COLO829 (cell line): Measurements from ENCODE around the gene VAV1.
"Not testable (repeated sequence)": the region's sequence is repeated elsewhere in the genome, so short reads cannot be mapped to it uniquely, and the experiment has no call there.

Source experiments
- DNase-seq: peaks from one replicate; pipeline ENCODE4 v3.0.0; 2012; ENCODE audit warnings: low spot score

Gene VAV1

DNA sequence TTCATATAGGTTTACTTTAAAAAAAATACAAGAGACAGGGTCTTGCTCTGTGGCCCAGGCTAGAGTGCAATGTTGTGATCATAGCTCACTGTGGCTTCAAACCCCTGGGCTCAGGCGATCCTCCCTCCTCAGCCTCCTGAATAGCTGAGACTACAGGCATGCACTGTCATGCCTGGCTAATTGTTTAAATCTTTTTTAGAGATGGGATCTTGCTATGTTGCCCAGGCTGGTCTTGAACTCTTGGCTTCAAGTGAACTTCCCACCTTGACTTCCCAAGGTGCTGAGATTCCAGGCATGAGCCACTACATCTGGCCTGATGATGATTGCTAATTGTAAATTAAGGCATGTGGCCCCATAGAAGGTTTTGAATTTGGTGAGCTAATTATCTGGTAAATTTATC lies 79.5 kb downstream of the VAV1 start:
- no peak for DNase-seq

DNA sequence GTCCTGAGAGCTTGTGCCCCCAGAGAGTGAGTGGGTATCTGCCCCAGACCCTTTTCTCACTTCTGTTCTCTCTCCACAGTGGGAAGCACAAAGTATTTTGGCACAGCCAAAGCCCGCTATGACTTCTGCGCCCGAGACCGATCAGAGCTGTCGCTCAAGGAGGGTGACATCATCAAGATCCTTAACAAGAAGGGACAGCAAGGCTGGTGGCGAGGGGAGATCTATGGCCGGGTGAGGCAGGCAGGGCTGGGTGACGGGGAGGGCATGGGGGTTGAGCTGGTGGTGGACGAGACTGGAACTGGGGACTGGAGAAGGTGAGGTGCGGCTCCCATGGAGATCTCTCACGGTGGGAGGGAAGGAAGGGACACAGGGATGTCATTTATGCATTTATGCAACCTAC lies 81.4 kb downstream of the VAV1 start:
- no peak for DNase-seq

DNA sequence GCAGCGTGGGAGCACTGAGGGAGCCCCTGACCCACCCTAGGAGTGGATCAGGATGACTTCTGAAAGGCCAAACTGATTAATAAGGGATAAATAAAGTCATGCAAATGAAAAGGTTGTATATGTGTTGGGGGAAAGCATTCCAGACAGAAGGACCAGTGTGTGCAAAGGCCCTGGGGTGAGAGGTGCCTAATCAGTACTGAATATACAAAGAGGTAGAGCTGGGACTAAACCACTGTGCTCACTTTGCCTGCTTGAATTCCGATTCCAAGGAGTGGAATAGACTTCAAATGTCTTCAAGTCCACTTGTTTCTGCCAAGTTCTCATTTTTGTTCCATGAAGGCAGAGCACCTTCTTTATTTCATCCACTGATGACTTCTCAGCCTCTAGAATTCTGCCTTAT lies 82.2 kb downstream of the VAV1 start:
- DNase-seq, result no peak

DNA sequence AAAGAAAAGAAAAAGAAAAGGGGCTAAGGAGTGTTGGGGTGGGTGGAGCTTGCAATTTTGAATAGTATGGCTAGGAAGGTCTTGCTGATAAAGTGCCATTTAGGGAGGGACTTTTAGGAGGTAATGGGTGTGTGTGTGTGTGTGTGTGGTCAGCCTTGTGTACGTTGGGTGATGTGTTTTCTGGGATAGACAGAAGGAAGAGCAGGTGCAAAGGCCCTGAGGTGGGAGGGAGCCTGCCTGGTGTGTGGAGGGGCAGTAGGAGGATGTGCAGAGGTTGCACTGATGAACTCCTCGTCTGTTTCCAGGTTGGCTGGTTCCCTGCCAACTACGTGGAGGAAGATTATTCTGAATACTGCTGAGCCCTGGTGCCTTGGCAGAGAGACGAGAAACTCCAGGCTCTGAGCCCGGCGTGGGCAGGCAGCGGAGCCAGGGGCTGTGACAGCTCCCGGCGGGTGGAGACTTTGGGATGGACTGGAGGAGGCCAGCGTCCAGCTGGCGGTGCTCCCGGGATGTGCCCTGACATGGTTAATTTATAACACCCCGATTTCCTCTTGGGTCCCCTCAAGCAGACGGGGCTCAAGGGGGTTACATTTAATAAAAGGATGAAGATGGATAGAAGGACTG lies 84.4 kb downstream of the VAV1 start:
- no peak for DNase-seq

DNA sequence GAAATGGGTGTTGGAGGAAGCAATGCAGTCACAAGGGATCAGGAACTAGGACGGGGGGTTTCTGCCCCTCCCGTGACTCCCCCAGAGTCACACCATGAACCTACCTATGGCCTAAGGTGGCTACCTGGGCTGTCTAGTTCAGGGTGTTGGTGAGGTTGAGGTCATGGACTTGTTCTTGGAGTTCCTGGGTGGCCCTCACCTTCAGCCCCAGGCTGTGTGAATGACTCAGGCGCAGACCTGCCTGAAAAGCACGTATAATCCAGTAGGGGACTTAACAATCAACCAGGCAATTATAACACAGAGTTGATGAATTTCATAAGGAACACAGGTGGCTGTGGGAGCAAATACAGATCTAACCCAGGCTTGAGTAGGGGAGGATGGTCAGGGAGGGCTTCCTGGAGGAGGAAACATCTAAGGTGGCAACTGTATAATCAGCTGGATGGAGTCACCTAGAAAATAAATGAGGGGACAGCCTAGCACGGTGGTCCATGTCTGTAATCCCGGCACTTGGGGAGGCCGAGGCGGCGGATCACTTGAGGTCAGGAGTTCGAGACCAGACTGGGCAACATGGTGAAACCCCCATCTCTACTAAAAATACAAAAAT lies 89.3 kb downstream of the VAV1 start:
- no peak for DNase-seq

DNA sequence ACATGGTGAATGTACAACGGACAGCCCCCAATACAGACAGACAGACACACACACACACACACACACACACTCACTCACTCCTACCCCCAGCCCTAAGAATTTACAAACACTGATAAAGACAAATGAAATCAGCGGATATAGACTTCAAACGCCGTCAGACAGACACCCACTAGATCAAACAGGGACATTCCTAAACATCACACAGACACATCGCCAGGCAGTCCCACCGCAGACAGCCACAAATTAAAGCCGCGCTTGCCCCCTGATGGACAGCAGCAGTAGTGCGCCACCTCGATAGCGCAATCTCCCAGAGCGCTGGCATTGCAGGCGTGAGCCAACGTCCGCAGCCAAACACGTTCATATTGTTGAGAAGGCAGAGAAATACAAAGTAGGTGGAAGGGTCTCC lies 90.2 kb downstream of the VAV1 start:
- peak; percentile 82 for DNase-seq

DNA sequence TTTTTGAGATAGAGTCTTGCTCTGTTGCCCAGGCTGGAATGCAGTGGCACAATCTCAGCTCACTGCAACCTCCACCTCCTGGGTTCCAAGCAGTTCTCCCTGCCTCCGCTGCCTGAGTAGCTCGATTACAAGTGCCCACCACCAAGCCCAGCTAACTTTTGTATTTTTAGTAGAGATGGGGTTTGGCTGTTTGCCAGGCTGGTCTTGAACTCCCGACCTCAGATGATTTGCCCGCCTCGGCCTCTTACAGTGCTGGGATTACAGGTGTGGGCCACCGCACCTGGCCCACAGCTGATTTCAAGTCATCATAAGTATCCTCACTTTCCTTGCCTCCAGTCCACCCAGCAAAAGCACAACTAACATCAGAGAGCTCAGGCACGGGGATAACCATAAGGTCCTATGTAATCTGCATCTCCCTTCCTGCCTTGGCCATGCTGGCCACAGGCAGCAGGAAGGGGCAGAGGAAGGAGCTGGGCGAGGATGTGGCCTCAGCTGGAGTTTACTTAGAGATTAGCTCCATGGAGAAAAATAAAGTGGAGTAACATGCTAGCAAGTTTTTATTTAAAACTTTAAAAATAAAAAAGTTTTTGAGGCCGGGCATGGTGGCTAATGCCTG lies 91.9 kb downstream of the VAV1 start:
- DNase-seq, result no peak

DNA sequence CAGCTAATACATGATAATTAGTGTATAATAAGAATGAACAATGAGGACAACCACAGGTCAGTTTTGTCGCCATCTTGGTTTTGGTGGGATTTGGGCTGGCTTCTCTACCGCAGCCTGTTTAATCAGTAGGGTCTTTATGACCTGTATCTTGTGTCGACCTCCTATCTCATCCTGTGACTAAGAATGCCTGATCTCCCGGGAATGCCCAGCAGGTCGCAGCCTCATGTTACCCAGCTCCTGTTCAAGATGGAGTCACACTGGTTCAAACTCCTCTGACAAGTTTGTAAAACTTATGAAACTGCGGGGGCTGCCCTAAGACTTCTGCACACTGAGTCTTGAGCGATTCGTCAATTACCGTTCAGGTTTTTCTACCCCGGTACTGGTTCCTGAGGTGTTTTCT lies 93.3 kb downstream of the VAV1 start:
- DNase-seq, result no peak

DNA sequence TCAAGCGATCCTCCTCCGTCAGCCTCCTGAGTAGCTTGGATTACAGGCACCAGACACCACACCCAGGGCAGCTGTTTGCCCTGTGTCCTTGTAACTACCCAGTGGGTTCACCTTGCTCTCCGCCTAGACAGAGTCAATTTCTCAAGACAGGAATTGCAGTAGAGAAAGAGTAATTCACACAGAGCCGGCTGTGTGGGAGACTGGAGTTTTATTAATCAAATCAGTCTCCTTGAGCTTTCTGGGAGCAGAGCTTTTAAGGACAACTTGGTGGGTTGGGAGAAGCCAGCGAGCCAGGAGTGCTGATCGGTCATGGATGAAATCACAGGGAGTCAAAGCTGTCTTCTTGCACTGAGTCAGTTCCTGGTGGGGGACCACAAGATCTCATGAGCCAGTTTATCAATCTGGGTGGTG lies 94.2 kb downstream of the VAV1 start:
- no peak for DNase-seq

DNA sequence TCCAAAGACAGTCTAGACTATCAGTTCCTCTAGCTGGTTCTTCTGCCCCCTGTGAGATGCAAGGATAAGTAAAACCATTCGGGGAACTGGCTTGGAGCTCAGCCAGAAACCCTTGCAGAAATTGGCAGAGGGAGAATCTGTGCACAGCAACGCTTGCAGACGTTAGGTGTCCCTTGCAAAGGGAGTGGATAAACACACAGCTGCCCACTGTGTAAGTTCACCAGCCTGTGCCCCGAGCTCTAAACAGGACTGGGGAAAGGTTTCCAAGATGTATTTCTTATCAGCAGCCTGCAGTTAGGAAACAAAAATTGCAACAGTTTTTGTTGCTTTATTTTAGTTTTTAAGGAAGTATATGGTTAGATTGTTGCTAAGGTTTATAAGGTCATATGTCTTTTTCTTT lies 95.8 kb downstream of the VAV1 start:
- no peak for DNase-seq

DNA sequence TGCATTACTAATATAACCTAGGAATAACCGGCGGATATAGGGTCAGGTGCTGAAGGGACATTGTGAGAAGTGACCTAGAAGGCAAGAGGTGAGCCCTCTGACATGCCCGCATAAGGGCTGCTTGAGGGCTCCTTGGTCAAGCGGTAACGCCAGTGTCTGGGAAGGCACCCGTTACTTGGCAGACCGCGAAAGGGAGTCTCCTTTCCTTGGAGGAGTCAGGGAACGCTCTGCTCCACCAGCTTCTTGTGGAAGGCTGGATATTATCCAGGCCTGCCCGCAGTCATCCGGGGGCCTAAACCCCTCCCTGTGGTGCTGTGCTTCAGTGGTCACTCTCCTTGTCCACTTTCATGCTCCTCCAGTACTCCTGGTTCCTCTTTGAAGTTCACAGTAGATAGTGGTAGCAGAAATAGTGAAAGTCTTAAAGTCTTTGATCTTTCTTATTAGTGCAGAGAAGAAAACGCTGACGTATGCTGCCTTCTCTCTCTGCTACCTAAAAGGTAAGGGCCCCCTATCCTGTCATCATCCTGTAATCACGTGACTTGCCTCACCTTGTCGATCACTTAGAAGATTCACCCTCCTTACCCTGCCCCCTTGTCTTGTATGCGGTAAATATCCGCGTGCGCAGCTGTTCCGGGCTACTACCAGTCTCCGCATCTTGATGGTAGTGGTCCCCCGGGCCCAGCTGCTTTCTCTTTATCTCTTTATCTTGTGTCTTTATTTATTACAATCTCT lies 96.8 kb downstream of the VAV1 start:
- not testable (repeated sequence) for DNase-seq

DNA sequence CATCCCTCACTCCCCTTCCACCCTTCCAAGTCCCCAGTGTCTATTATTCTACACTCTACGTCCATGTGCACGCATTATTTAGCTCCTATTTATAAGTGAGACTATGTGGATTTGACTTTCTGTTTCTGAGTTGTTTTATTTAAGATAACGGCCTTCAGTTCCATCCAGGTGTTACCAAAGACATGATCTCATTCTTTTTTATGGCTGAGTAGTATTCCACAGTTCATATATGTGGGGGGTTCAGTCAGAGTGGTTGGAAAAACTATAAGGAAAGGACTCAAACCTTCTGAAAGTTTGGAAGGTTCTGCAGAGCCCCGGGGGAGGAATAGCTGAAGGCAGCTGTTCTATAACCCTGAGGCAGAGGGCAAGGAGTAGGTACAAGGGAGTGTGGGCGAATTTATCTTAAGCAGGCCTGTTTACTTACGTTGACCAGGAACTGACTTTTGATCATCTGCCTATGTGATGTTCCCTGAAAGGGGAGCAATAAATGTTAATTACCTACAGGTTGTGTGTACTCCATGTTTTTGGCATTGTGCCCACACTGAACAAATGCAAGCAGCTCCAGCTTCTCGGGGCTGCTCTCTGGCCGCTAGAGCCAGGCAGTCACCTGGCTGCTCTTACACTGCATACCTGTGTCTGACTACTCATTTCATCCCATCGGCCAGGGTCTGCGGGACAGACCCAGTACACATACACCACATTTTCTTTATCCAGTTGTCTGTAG lies 101.4 kb downstream of the VAV1 start:
- DNase-seq, result no peak

DNA sequence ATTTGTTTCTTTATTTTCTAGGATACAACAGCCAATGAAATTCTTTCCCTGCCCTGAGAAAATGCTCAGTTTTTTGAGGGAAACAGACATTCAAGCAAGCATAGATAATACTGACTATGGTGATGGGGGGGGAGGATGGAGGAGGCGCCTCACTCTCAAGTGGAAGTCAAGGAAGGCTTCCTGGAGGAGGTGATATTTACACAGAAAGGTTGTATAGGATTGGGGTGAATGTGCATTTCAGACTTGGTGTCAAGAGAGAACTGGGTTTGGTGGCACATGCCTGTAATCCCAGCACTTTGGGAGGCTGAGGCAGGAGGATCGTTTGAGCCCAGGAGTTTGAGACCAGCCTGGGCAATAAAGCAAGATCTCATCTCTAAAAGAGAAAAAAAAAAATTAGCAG lies 102.7 kb downstream of the VAV1 start:
- no peak for DNase-seq

DNA sequence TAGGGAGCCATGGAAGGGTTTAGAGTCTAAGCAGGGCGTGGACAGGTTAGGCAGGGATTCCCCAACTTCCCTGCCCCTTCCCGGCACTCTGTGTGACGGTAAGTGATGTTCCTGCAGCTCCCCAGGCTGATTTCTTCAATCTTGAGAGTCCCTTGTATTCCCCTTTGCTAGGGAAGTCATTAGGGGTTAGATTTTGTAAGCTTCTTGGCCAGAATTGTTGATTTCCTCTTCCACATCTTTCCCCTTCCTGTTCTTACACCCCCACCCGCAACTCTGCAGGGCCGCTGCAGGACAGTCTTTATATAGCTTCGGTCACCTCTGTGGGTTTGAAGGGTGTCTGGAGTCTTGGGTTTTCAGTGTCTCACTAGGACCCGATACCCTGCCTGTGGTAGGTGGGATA lies 104.2 kb downstream of the VAV1 start:
- no peak for DNase-seq

DNA sequence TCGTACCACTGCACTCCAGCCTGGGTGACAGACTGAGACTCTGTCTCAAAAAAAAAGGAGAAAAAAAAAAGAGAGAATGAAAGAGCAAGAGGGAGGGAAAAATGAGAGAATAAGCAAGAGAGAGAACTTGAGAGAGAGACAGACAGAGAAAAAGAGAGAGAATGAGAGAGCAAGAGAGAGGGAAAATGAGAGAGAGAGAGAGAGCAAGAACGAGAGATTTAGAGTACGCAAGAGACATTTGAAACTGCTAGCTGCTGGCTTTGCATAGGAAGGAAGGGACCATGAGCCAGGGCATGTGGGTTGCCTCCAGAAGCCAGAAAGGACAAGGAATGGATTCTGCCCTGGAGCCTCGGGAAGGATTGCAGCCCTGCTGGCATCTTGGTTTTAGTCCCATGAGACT lies 105.3 kb downstream of the VAV1 start:
- DNase-seq, result no peak

DNA sequence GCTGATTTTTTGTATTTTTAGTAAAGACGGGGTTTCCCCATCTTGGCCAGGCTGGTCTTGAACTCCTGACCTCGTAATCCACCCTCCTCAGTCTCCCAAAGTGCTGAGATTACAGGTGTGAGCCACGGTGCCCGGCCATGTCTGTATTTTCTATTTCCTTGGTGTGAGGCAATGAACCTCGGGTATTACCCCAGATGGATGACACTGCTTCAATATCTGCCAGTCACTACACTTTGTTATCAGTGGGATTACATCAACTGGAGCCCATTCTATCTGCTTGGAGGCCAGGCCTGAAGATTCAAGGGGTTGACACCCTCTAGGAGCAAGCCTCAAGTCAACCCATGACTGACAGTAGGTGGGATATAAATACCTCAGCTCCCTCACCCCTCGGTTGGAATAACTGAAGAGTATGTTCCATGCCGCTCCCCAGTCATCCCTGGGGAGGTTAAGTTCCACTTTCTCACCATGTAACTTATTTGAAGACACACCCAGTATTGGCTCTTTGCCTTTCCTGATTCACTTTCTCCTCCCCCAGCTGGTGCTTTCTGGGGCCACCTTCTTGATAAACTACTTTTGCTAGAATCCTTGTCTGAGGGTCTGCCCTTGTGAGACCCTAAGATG lies 113.9 kb downstream of the VAV1 start:
- DNase-seq, result no peak

DNA sequence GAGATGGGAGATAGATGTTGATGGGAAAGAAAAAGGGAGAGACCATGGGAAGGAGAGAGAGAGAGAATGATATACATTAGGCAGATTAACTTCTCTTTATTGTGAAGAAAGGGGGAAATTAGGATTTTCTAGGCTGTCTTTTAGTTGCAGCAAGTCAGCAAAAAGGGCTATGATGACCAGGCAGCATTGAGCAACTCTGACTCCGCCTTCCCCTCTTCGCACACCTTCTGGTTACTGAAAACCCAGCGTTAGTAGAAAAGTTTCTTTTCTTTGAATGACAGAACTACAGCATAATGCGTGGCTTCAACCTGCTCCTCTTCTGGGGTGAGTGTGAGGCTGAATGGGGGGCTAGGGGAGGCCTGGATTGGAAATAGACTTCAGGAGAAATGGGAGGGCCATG lies 114.8 kb downstream of the VAV1 start, which contains the start of gene ADGRE1:
Gene ADGRE1 (plus strand): TSS at position 264 of the 400 bp plus-strand sequence. CDS start 30 bp downstream, at position 294.
- DNase-seq, result no peak

DNA sequence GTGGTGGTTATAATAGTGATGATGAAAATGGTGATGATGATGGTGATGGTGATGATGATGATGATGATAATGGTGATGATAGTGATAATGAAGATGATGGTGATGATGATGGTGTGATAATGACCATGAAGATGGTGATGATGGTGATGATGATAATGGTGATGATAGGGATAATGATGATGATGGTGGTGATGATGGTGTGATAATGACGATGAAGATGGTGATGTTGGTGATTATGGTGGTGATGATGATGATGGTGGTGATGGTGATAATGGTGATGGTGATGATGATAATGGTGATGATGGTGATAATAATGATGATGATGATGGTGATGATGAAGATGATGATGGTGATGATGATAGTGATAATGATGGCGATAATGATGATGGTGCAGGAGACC lies 116.5 kb downstream of the VAV1 start:
- DNase-seq, result no peak

DNA sequence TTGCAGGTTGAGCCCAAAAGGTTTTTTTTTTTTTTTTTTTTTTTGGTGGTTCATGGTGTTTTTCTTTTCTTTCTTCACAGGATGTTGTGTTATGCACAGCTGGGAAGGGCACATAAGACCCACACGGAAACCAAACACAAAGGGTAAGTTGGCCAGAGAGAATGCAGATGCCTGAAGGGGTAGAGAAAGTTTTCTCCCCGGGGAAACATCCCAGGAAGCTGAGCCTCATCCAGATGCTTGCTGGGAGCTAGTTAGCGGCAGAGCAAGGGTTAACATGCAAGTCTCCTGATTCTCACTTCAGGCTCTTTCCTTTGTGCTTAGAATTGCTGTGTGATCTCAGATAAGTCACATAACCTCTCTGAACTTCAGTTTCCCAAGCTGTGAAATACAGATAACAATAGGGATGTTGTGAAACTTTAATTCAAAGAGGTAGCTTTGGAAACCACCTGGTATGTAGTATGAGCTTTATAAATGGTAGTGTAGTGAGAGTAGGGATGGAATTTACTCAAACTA lies 117.9 kb downstream of the VAV1 start:
- no peak for DNase-seq

DNA sequence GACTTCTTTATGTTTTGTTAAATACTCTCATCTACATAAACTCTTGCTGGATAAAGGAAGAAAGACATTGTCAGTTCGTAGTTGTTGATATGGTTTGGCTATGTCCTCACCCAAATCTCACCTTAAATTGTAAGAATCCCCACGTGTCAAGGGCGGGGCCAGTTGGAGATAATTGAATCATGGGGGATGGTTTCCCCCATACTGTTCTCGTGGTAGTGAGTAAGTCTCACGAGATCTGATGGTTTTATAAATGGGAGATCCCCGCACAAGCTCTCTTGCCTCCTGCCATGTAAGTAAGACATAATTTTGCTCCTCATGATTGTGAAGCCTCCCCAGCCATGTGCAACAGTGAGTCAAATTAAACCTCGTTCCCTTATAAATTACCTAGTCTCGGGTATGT lies 118.4 kb downstream of the VAV1 start:
- no peak for DNase-seq

DNA sequence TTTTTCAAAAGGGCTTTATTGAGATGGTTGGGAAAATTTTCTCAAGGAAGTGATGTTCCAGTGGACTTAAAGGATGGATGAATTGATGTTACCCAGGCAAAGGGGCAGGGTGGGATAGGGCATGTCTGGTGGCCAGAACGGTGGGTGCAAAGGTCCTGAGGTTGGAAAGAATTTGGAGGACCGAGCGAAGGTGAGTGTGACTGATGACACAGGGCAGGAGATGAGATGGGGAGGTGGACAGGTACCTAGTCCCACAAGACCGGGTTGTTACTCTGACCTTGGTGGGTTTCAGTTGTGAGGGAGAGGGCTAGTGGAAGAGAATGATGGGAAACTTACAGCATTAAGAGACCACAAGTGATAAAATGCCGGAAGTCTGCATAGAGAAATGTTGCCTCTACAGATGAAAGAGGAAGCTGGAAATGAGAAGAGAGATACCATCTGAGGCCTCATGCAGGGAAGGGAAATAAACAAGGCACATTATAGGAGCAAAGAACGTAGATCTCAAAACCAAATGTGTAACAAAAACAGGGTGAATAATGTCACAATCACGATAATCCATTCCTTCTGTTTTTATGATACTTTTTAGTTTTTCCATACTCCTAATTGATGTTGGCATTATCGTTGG lies 119.4 kb downstream of the VAV1 start:
- no peak for DNase-seq
